Astrocyte (in vitro differentiated cells and primary cell): Measurements from ENCODE around the gene RUFY1.
"Not testable (repeated sequence)": the region's sequence is repeated elsewhere in the genome, so short reads cannot be mapped to it uniquely, and the experiment has no call there.

Experiments
- CTCF ChIP-seq: IDR thresholded peaks from 2 replicates; pipeline ENCODE4 v1.5.1; 2011; ENCODE audit warnings: low read depth, mild to moderate bottlenecking, inconsistent platforms, low read length, moderate library complexity; ENCODE audit not compliant: insufficient read depth
- EZH2 ChIP-seq: IDR thresholded peaks from 2 replicates; pipeline ENCODE4 v1.6.1; 2012; ENCODE audit warnings: mild to moderate bottlenecking, low read length, inconsistent platforms; ENCODE audit not compliant: insufficient read depth

- not testable (repeated sequence) for TF ChIP-seq CTCF, EZH2
Measured at GRCh38 chr5:179641745-179642144, 91.4 kb downstream of the RUFY1 start.
